Stimulated activated CD4-positive, alpha-beta T cell treated with anti-CD3 and anti-CD28 coated beads, Interleukin-2, amount 100 ng/mL, for 24 hours (primary cell): ENCODE results near the gene CPS1.

Source experiments
- DNase-seq, 2 donors: peaks; one replicate each; pipeline ENCODE4 v3.0.0-alpha.2; 2020

Gene CPS1

GRCh38 chr2:210556329-210556980 lies at the start of gene CPS1:
Gene CPS1, plus strand, starts transcription at chr2:210556599. Its CDS starts 135 bp downstream, at chr2:210556734.
- no peak for DNase-seq

GRCh38 chr2:210515911-210516310 lies 40.5 kb upstream of the CPS1 start:
- no peak for DNase-seq

GRCh38 chr2:210517264-210517663 lies 39.1 kb upstream of the CPS1 start:
- DNase-seq: no peak

- DNase-seq: no peak
These were observed 36.8 kb upstream of the CPS1 start for GRCh38 chr2:210519594-210519993.

- no peak for DNase-seq
These were observed 34.0 kb upstream of the CPS1 start for GRCh38 chr2:210522399-210522798.

GRCh38 chr2:210523650-210524289 lies 32.6 kb upstream of the CPS1 start:
- DNase-seq: no peak

DNA sequence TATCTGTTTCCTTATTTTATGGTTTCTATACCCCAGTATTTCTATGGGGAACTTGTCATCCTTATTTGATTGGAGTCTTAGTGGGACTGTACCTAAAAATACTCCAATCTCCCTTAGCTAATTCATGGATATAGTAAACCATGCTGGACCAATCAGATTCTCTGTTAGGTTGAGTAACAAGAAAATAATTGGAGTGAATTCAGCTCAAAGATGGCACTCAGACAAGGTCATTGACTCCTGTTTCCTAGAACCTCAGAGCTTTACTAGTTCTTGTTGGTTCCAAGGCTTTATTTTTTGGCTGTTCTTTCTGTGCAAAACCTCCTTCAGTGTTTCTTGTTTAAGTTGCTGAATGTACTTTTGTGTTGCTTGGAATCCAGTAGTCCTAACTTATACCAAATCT lies 31.9 kb upstream of the CPS1 start:
- DNase-seq: no peak

GRCh38 chr2:210527286-210527685 lies 29.1 kb upstream of the CPS1 start:
- DNase-seq: no peak

GRCh38 chr2:210528716-210529115 lies 27.7 kb upstream of the CPS1 start:
- no peak for DNase-seq

DNA sequence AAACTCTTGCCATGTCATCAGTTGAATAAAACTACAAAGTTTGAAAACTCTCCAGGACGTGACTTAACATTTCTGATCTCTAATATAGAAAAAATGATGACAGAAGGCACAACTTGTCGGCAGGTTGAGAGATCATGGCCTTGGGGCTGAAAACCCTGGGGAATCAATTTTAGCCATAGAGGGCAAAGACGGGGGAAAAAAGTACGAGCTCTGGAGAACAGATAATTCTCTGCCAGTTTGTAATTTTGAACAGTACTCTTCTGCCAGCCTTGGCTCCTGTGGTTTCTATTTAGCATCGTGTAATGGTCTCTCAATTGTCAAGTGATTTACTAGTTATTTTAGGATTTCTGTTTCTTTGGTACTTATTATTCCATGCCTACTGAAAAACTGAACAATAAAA lies 25.3 kb upstream of the CPS1 start:
- DNase-seq: no peak

GRCh38 chr2:210531482-210531881 lies 24.9 kb upstream of the CPS1 start:
- no peak for DNase-seq

GRCh38 chr2:210533389-210533788 lies 23.0 kb upstream of the CPS1 start:
- no peak for DNase-seq

- DNase-seq: no peak
These were observed 21.5 kb upstream of the CPS1 start for GRCh38 chr2:210534879-210535278.

DNA sequence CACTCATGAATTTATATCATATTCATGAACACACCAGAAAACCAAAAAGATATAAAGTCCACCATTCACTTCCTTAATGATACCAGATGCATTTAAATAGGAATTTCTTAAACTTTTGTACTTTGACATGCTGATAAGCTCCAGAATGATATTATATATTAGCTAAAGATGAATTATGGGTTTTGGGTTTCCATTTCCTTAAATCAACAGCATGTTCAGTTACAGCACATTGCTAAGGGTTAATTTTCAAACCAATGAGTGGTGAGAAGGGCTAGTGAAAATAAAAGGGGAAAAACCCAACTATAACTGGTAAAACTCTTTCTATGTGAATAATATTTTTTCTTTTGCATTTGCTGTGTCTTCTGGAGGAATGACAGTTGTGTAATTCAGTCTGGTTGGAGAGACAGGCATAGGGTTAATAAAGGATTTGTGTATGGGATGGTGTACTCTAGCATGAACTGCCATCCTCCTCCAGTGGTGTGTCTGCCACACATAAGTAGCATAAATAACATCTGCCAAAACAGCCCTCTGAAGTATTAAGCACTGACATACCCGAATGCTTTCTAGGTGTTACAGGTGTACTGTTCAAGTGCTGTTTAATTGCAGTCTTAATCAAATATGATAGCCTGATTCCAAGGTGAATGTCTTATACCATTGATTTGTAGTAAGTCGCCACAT lies 19.3 kb upstream of the CPS1 start:
- DNase-seq: no peak

- no peak for DNase-seq
These were observed 17.4 kb upstream of the CPS1 start for GRCh38 chr2:210539035-210539434.

DNA sequence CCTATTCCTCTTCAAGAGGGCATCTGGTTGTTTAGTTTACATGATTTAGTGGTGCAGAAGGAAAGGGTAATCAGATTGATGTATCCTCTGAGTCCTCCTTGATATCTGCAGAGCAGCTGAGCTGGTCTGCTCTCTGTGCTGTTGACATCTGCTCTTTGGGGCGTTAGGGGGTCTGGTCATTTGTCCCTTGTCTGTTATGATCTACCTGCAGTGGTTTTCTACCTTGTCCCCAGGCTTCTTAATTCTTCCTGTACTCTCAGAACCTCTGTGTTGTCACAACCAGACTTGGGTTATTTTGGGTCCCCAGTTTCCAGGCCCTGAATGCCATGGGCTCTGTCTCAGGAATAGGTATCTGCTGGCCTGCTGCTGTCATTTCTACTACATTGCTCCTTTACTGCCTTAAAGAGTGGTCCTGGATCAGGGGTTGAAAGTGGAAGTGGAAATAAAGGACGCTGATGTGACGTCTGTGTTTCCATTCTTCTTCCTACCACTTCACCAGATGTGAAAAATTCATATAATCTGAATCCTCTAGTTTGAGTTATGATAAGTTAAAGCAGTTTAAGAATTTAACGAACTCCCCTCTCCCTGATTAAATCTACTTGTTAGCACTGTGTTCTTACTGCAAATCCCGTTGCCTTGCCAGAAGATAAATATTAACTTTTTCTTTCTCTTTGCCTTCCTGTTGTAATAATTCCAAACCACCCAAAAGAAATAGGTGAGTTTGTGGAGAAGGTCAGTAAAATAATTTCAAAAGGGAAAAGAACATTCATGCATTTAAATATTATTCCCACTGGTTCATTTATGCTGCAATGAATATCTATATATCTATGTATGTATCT lies 16.6 kb upstream of the CPS1 start:
- DNase-seq: no peak

- DNase-seq: no peak
These were observed 15.9 kb upstream of the CPS1 start for GRCh38 chr2:210540471-210540870.

DNA sequence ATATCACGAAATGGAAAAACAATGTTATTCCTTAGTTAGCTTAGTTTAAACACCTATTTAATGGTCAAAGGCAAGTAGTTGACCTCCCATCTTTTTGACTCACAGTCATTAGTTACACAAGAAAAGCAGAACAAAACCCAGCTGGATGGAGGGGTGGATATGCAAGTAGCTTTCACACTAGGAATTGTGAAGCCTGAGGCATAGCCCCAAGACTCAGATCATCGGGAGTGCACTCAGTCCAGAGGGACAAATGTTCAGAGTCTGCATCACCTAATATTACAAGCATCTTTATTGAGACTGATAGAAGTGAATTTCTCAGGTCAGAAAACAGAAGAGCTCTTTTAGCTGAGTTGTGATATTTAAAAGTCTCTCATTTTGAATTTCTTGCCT lies 15.5 kb upstream of the CPS1 start:
- DNase-seq: no peak

DNA sequence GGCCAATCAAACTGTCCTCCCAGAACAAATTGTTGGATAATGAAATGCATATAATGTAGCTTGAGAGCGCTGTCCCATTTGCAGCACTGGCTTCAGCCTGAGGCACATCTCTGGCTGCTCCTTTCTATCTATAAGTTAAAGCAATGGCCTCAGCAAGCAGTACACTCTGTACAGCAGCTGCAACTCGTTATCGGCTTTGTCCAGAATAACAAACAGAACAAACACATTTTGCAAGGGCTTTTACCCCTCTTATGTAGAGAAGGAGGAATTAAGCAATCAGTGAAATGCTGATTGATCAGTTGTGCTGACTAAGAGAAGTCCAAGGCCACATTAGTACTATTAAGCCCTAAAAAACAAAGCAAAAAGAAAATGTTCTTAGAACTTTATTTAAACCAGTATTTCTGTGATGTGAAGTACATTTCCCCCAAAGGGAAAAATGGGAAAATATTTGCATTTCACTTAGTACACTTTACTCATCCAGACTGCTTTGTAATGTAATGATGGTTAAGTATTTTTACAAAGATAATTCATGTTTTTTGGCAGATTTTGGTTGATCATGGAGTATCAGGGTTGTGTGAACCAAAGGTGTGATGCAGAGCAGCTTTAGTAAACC lies 15.0 kb upstream of the CPS1 start:
- DNase-seq: no peak

DNA sequence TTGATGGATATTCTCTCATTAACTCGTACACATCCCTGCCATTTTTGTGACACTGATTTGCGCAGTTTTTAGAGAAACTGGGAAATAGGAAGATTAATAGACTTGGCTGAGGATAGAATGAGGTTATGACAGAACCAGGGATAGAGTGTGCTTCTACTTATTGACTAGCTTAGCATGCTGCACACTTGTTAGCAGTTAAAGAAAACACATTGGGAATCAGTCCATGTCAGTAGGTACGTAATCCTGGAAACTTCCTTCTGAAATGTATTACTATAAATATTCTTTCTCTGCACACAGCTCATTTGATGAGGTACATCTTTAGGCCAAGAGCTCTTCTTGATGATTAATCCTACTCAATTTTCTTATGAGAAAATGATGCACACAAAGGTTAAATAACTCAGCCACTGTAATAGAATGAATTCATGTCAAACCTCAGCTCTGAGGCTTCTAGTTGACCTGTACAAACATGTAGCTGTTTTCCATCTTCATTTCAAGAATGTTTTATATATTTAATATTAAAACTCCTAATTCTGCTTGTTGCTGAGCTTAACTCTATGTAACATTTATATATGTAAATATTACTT lies 12.3 kb upstream of the CPS1 start:
- DNase-seq: no peak

DNA sequence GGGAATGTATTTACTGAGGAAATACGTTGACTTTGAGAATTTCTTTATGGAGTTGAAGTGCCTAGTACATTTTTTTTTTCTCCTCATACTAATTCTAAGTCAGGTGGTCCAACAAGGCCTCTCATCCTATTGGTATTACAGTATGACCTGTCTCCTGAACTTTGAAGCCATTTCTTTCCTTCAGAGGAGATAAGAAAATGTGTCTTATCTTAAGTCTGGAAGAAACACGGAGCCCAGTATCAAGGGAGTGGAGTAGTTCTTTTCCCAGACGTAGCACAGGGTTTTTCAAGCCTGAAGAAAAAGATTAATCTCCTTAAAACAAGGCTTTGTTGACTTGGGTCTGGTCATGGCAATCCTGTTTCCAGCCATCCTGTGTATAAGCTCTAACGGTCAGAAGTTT lies 11.6 kb upstream of the CPS1 start:
- no peak for DNase-seq

- DNase-seq: no peak
These were observed 9.8 kb upstream of the CPS1 start for GRCh38 chr2:210546424-210547208.
